GM18507 (cell line): ENCODE data around the gene TTC19.
"Not testable (repeated sequence)": the region's sequence is repeated elsewhere in the genome, so short reads cannot be mapped to it uniquely, and the experiment has no call there.

Experiments
- DNase-seq: peaks from one replicate; pipeline ENCODE4 v3.0.0; 2011; ENCODE audit warnings: low read depth; ENCODE audit not compliant: insufficient read length; ENCODE audit errors: extremely low spot score
- FAIRE-seq: peaks from 2 replicates; lab custom pipeline; 2011; peaks lifted over from hg19 to GRCh38; lab: Jason Lieb, UNC

The TTC19 gene

DNA sequence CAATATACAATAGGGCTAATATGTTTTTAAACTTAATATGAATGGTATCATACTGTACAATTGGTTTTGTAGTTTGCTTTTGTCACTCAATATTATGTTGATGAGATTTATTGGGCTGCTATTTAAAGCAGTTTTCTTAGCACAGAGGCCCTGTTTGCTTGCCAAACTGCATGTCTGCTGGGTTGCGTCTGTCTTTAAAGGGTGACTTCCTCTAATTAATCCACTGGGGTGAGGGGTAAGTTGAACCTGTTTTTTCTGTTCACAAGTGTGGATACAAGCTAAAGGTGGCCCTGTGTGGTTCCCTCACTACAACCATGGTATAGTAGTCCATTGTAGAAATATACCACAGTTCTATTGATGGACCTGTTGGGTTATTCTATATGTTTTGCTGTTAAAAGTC is 19.7 kb downstream of the TTC19 start:
- FAIRE-seq = no peak
- DNase-seq = no peak

DNA sequence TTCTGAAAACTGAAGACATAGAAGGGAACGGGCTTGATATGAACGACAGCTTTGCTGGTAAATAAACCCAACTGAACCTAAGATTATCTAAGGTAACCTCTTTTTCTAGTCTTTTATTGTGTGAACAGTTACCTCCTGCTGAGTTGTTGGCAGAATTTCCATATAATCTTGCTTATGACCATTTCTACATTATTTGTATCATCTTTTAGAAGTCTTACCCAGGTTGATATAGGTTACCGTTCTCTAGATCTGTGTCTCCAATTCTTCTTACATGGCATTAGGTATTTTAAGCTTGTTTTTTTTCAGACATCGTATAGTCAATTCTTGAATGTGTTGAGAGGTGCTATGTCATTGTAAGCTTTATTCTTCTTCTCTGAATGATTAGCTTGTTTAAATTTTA is 24.3 kb downstream of the TTC19 start:
- FAIRE-seq = no peak

DNA sequence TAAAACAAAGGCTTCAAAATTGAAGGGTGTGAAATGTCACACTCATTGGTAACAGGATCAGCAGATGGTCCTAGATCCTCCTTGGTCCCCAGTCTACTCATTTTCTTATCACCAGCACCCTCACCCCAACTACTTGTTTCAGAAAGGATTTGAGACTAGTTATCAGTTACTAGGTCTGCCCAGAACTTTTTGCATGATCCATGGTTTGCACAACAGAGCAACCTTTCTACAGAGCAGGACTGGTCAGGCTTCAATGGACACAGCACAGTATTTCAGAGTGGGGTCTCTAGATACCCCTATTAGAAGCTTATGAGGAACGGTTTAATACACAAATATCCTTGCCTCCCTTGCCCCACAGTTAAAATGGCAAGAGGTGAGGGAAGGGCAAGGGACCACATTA is 25.6 kb downstream of the TTC19 start:
- no peak for FAIRE-seq
- no peak for DNase-seq

More for the DNA sequence above, 24.3 kb downstream of the TTC19 start:
- no peak for DNase-seq

DNA sequence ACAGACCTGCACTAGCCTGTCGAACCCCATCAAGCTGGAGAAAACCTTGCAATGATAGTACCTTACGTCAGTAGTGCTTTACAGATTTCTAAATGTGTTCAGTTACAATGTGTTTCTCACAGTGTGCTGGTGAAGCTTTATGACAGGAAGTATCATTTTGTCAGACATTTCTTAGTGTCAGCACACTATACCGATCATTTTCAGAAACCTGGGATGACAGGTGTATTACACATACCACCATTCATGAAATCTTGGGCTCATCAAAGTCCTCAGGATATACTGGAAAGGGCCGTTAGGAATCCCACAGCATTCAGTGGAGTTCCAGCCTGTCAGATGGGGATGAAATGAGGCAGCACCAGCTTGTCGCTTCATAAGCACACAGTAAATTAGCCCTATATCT is 27.3 kb downstream of the TTC19 start:
- DNase-seq = no peak
- FAIRE-seq = peak; percentile 5

DNA sequence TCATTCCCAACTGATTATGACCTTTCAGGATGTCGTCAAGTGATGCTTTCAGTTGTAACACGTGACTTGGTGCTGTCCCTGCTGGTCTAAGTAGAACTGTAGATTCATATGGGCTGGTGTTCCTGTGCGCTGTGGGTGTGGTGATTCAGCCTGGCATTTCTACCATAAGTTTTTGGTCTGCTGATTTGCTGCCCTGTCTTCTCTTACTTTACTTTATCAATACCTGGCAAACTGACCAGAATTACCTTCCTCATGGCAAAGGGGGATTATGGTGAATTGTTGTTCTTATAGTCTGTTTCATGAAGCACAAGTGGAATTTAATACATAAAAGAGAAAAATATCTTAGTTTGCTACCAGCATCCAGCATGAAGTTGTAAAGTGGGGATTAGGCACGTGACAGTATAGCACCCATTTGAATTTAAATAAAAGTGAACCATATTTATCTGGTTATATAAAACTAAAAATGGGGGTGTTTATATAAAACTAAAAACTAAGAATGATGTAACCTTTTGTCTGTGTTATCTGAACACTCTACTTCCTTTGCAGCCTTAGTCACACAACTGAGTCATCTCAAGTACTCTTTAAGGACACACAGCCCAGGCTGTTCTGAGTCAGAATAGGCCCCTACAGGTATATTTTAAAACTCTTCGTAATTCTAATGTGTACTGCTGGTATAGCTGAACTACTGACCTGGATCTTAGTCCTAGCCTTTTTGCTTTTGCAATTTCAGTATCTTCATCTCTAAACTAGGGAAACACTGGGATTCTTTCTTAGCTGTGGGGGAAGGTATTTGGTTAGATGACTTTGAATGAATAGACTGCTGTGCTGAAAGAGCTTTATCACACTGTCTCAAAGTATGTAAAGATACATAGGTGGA is 28.3 kb downstream of the TTC19 start:
- DNase-seq (no peak), FAIRE-seq (peak; percentile 62)

DNA sequence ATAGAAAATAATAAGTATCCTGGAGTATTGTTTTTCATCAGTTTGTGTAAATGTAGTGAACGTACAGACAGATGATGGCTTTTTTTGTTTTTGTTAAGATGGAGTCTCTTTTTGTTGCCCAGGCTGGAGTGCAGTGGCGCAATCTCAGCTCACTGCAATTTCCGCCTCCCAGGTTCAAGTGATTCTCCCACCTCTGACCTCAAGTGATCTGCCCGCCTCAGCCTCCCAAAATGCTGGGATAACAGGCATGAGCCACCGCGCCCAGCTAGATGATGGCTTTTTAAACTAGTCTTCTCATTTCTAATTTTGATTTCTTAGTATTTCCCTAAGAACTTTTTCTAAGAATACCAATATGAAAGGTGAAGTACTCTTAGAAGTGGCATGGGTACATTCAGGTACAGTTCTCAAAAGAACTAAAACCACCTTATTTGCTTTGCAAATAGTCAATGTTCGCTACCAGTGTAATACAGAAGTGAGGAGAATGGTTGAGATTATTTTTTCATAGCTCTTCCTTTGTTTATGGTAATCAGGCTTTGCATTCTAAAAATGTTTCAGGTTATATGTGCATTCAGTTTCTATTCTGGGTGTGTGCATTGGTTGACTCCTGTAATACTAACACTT is 34.2 kb downstream of the TTC19 start:
- DNase-seq (no peak), FAIRE-seq (no peak)

DNA sequence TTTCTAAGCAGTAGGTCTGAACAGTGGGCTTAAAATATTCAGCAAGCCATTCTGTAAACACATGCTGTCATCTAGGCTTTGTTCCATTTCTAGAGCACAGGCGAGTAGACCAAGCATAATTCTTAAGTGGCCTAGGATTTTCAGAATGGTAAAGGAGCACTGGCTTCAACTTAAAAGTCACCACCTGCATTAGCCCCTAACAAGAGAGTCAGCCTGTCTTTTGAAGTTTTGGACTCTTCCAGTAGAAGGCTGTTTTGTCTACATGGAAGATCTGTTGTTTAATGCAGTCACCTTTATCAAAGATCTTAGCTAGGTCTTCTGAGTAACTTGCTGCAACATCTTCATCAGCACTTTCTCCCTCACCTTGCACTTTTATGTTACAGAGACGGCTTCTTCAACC is 36.6 kb downstream of the TTC19 start:
- FAIRE-seq = no peak
- DNase-seq = no peak

DNA sequence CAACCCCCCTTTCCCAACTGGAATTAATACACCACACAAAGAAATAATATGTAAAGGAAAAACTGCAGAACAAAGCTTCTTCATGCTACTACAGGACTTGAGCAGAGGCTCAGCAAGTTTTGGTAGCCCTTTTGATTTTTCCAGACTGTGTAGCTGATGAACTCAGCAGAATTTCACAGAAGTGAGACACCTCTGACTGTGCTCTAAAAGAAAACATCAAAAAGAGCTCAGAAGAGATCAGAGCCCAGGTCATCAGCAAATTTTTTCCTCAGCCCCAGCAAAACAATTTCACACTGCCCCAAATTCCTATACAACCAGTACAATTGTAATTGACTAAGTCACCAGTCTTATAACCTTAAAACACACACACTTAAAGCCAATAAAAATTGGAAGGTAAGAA is 38.0 kb downstream of the TTC19 start:
- no peak for DNase-seq
- no peak for FAIRE-seq

DNA sequence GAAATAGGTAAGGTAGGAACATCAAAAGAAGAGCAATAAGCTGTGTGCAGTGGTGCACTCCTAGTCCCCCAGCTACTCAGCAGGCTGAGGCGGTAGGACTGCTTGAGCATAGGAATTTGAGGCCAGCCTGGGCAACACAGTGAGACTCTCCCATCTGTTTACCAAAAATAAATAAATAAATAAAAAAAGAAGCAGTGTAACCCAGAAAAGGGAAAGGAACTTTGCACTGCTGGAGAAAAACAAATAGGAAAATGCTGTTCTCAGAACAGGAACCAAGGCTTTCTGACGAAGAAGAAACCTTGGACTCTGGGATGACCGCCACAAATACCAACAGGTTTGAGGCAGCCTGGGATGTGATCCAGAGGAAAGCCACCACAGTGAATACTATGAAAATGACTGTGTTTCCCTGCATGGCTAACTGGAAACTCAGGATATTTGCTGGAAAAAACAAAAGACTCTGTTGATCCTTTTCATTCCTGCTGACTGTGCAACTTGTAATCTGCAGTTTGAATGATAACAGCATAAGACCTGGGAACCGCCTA is 41.2 kb downstream of the TTC19 start:
- DNase-seq (no peak), FAIRE-seq (no peak)

DNA sequence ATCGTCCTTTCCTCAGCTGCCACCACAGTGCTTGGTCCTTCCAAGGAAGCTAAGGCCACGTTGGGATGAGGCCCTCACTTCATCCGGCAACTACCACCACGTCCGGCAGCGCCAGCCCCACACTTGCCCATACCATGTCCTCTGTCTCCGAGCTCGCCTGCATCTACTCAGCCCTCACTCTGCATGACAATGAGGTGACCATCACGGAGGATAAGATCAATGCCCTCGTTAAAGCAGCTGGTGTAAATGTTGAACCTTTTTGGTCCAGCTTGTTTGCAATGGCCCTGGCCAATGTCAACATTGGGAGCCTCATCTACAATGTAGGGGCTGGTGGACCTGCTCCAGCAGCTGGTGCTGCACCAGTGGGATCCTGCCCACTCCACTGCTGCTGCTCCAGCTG is 44.9 kb downstream of the TTC19 start:
- no peak for FAIRE-seq
- DNase-seq = no peak

DNA sequence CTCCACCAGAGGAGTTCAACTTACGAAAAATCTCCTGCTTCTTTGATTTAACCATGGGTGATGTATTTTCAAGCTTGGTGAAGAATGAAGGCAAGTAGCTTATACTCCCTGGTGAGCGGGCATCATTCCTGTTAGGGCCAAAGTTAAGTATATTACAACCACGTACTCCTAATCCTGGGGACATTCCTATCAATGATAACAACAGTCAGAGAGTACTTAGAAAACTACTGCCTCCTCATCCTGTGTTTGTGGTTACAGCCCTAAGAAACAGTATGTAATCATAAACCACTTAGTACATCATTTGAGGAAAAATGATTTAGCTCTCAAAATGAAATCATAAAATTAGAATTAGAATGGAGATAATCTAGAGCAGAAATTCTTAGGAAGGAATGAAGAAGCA is 47.3 kb downstream of the TTC19 start:
- DNase-seq (no peak), FAIRE-seq (no peak)

DNA sequence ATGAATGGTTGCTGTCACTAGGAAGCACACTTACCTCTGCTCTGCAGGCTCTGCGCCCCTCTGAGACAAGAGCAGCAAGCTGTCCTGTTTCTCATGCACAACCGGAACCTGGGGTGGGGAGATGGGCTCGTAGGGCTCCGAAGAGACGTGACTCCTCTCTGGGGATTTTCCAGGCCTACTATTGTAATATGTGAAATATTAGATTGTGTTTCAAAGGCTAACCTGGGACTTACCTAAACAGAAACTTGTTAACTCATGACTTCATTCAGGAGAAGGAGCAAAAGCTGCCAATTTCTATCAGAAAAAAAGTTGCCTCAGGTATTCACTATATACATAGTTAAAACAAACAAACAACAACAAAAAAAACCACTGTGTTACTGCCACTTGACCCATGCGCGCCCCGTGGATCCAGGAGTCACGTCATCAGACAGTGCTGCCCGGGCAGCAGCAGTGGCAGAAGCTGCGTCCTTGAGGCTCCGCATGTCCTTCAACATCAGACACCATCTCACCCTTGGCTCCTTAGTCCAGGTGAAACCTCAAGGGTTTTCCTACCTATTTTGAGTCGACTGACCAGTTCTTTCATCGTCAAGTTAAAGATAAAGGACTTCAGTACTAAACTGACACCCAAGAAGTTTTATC is 49.3 kb downstream of the TTC19 start:
- DNase-seq = no peak
- FAIRE-seq = no peak

DNA sequence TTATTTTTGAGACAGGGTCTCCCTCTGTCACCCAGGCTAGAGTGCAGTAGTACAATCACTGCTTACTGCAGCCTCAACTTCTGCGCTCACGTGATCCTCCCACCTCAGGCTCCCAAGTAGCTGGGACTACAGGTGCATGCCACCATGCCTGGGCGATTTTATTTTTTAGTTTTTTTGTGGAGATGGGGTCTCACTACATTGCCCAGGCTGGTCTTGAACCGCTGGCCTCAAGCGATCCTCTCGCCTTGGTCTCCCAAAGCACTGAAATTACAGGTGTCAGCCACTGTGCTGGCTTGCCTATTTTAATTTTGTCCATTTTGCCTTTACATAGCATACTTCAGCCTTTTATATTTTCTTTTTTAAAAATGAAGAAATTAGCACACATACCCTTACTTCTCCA is 51.2 kb downstream of the TTC19 start:
- FAIRE-seq (no peak), DNase-seq (no peak)

DNA sequence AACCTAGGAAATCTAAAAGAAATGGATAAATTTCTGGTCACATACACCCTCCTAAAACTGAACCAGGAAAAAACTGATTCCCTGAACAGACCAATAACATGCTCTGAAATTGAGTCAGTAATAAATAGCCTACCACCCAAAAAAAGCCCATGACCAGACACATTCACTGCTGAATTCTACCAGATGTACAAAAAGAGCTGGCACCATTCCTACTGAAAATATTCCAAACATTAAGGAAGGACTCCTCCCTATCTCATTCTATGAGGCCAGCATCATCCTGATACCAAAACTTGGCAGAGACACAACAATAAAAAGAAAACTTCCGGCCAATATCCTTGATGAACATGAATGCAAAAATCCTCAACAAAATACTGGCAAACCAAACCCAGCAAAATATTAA is 52.9 kb downstream of the TTC19 start:
- DNase-seq (no peak), FAIRE-seq (no peak)

DNA sequence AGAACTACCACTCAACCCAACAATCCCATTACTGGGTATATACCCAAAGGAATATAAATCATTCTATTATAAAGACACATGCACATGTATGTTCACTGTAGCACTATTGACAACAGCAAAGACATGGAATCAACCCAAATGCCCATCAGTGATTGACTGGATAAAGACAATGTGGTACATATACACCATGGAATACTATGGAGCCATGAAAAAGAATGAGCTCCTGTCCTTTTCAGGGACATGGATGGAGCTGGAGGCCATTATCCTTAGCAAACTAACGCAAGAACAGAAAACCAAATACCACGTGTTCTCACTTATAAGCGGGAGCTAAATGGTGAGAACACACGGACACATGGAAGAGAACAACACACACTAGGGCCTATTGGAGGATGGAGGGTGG is 55.5 kb downstream of the TTC19 start:
- FAIRE-seq, DNase-seq: not testable (repeated sequence)

DNA sequence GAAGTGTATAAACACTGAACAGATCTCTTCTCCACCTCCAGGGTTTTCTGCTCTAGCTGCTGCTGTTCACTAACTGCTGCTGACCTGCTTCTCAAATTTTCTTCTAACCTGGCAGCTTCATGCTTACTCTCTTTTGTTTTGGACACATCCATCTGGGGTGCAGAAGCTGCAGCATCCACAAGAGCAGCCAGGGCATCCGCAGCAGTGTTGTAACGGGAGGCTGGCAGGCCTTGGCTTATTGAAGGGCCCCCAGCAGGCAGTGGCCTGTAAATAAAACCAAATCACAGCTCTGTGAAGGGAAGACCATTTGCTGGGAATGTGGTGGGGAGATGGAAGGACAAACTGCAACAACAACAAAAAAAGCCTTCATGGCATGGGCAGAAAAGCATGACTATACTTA is 62.0 kb downstream of the TTC19 start:
- DNase-seq (no peak), FAIRE-seq (no peak)

DNA sequence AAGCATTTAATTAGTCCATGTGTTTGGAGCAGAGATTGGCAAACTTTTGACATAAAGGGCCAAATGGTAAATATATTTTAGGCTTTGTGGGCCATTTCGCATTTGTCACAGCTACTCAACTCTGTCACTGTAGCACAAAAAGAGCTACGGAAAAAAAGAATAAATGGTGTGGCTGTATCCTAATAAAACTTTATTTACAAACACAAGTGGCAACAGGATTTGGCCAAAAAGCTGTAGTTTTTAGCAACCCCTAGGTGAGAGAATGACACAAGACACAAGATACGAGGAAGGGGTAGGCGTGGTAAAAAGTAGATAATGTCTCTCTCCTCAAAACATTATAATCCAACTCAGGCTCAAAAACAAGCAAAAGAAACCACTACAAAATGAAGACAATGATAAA is 66.5 kb downstream of the TTC19 start:
- DNase-seq (no peak), FAIRE-seq (no peak)

DNA sequence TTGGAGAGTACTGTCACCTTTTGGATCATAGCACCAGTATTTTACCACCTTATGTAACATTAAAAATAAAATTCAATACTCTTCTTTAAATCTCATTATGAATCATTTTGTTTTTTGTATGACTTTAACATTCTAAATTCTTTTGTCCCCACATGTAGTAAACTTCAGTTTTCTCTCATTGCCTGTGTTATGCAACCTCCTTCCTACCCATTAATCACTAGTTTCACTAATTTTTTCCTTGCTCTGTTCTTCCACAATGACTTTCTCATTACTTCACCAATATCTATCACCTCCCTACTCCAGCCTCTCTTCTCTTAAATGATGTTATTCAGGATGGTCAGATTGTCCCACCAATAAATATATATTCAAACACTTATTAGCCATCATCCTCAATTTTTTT is 68.7 kb downstream of the TTC19 start:
- DNase-seq (no peak), FAIRE-seq (no peak)

DNA sequence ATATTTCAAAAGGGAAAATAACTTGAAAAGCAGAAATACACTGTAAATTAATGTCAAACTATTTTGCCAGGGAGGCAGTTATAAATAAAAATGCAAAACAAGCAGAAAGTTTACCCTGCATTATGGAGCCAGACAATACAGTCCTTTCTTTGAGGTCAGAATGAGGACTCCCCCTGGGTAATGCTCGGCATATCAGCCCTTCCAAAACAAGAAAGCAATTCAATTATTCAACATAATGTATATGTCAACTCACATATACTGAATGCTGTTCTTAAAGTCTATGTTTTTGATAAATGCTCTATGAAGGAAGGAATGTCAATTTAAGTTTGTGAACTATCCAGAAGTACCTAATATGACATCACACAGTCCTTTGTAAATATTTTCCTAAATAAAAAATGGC is 72.4 kb downstream of the TTC19 start:
- DNase-seq = no peak
- FAIRE-seq = no peak

DNA sequence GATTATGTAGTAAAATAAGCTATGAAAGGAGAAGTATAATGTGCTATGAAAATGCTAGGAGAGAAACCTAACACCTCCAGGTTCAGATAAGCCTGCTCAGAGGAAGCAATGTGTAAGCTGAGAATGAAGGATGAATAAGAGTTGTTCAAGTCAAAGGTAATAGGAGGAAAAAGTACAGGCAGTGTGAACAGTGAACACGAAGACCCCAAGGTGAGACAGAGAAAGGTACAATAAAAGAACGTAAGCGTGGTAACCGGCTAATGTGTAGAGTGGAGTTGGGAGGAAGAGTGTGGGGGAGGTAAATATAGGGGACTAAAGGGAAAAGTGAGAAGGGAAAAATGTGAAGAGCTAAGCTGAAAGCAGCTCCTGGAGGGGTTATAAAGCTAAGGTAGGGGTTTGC is 74.2 kb downstream of the TTC19 start:
- FAIRE-seq (no peak), DNase-seq (no peak)

DNA sequence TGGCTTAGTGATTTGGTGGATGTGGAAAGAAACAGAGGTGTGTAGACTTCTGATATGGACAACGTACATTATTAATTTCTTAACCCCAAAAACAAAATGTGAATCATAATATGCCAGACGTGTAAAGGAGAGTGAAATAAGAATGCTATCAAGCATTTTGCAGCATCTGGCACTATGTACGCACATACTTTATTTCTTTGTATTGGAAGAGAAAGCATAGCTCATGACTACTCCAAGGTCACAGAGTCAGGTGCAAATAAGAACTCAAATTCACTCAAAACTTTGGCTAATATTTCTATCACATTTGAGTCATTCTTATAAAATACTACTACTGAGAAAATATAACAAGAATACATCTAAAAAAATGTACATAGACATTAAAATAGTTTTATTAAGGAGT is 74.8 kb downstream of the TTC19 start:
- no peak for FAIRE-seq
- DNase-seq = no peak
